Esophagus squamous epithelium (tissue), 4 donors: ENCODE data around the gene INHBC.

ENCODE experiments used
- POLR2A ChIP-seq, 4 donors: fragments of 450-650 bp; IDR thresholded peaks; one replicate each; pipeline ENCODE4 v1.6.1; 2017; ENCODE audit warnings: antibody characterized with exemption in 4 of 4, mild to moderate bottlenecking in 4 of 4, moderate library complexity in 3 of 4
- TF ChIP-seq, protein P1 (sequence below), 6 experiments: fragments of 450-650 bp in 4 of 6; fragments of 200-600 bp in 2 of 6; sonication (generic) in 2 of 6; IDR thresholded peaks; one replicate each; pipeline ENCODE4 v1.5.1; 2016 to 2019; ENCODE audit warnings: antibody characterized with exemption in 6 of 6, mild to moderate bottlenecking in 4 of 6, moderate library complexity in 4 of 6

DNA sequence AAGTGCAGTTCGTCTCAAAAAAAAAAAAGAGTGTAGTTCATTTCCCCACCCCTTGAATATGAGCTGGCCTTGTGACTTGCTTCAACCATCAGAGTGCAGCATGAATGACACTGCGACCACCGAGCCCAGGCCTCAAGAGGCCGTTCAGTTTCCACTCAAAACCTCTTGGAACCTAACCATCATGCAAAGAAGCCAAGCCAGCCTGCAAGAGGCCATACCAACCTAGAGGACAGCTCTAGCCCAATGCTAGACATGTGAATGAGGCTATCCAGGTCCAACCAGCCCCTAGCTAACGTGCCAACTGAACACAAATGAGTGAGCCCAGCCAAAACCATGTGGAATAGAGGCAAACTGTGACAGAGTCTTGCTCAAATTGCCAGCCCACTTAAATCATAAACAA is 33.4 kb upstream of the INHBC start:
- TF ChIP-seq, protein P1, sequence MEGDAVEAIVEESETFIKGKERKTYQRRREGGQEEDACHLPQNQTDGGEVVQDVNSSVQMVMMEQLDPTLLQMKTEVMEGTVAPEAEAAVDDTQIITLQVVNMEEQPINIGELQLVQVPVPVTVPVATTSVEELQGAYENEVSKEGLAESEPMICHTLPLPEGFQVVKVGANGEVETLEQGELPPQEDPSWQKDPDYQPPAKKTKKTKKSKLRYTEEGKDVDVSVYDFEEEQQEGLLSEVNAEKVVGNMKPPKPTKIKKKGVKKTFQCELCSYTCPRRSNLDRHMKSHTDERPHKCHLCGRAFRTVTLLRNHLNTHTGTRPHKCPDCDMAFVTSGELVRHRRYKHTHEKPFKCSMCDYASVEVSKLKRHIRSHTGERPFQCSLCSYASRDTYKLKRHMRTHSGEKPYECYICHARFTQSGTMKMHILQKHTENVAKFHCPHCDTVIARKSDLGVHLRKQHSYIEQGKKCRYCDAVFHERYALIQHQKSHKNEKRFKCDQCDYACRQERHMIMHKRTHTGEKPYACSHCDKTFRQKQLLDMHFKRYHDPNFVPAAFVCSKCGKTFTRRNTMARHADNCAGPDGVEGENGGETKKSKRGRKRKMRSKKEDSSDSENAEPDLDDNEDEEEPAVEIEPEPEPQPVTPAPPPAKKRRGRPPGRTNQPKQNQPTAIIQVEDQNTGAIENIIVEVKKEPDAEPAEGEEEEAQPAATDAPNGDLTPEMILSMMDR (IDR thresholded peaks at IDR 0.05), result no peak
- TF ChIP-seq POLR2A (IDR thresholded peaks at IDR 0.05), result no peak
